Ammon's horn (tissue), 1 donor: ENCODE measurements around the gene TRIM56.

ENCODE experiments used
- DNase-seq: peaks from one replicate; pipeline ENCODE4 v3.0.0-alpha.2; 2016; ENCODE audit warnings: low spot score

The TRIM56 gene

GRCh38 chr7:101133621-101134398, 48.5 kb downstream of the TRIM56 start:
- no peak for DNase-seq

- no peak for DNase-seq
Observed at GRCh38 chr7:101134399-101134980, 49.2 kb downstream of the TRIM56 start.

GRCh38 chr7:101137651-101138212, 52.5 kb downstream of the TRIM56 start:
- no peak for DNase-seq

- peak; percentile 48 for DNase-seq
Observed at GRCh38 chr7:101138213-101138870, 53.1 kb downstream of the TRIM56 start.

GRCh38 chr7:101140339-101140699, 55.0 kb downstream of the TRIM56 start:
- DNase-seq = no peak

GRCh38 chr7:101140746-101141382, 55.6 kb downstream of the TRIM56 start:
- no peak for DNase-seq
